ENCODE data around the gene ZC4H2.
"Not testable (repeated sequence)": the region's sequence is repeated elsewhere in the genome, so short reads cannot be mapped to it uniquely, and the experiment has no call there.

The ZC4H2 gene, protein sequence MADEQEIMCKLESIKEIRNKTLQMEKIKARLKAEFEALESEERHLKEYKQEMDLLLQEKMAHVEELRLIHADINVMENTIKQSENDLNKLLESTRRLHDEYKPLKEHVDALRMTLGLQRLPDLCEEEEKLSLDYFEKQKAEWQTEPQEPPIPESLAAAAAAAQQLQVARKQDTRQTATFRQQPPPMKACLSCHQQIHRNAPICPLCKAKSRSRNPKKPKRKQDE

DNA sequence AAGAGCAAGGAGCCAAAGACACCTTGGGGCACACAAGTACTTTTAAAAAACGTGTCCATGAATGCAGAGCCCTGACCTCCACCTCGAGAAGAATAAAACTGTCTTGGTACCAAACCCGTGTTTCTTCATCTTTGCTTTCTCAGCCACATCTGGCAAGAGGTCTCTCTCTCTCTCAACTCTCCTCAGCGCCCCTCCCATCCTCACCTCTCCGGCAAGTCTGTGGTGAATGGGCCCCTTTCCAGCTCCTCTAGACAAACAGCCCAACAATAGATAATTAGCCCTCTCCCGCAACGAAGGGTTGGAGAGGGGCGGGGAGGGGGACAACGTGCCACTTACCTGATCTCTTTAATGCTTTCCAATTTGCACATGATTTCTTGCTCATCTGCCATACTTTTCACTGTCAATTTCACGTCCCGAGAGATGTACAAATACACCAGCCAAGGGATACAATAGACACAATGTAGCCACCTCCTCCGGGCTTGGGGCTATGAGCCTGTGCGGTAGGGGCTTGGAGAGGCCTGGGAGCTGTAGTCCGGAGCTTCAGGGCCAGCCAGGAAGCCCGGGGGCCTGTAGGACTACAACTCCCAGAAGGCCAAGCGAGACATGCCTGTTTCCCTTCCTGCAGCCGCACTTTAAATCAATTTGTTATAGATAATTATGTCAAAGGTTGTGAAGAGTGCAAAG, at the start of gene ZC4H2:
ZC4H2 (minus strand) TSS at position 462 of the 684 bp plus-strand sequence; CDS start at position 389, 73 bp downstream.
- no peak for DNase-seq (ENCODE audit: low spot score)

DNA sequence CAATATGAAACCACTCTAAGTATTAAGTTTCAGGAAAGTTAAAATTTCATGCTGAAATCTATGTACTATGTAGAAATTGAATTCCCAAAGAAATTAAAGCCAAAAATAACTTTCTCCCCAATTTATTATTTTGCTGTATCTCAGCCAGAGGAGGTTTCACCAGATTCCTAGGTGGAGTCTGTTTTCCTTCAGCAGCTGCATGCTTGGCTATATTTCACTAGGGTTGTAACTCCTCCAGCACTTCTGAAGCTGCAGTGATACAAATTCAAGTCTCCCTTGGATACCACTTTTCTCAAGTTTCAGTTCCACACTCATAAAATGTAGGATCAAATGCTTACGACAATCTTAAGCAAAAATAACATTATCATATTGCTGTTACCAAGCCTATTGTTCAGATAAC, 41.2 kb upstream of the ZC4H2 start:
- no peak for DNase-seq (ENCODE audit: low spot score)

DNA sequence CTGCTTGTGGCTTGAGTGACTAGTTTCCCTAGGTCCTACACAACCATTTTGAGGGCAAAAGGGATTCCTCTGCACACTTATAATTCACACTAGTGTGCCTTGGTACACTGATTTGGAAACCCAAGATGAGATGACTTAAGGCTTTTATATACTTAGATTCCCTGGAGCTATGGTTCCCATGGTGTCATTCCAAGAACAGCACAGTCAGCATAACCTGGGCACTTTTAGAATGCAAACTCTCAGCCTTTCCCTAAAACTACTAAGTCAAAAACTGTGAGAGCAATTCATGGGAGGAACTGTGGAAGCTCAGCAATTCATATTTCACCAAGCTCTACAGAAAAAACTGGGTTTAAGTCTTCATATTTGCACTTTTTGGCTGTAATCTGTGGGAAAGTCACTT, 38.0 kb upstream of the ZC4H2 start:
- DNase-seq (ENCODE audit: low spot score): no peak

- DNase-seq (ENCODE audit: low spot score): no peak
These were observed 33.2 kb upstream of the ZC4H2 start for GRCh38 chrX:65009459-65009858.

DNA sequence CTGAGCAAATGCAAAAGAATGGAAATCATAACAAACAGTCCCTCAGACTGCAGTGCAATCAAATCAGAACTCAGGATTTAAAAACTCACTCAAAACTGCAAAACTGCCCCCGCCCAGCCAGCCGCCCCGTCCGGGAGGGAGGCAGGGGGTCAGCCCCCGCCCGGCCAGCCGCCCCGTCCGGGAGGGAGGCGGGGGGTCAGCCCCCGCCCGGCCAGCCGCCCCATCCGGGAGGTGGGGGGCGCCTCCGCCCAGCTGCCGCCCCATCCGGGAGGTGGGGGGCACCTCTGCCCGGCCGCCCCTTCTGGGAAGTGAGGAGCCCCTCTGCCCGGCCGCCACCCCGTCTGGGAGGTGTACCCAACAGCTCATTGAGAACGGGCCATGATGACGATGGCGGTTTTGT, 26.0 kb upstream of the ZC4H2 start:
- DNase-seq (ENCODE audit: low spot score): not testable (repeated sequence)

DNA sequence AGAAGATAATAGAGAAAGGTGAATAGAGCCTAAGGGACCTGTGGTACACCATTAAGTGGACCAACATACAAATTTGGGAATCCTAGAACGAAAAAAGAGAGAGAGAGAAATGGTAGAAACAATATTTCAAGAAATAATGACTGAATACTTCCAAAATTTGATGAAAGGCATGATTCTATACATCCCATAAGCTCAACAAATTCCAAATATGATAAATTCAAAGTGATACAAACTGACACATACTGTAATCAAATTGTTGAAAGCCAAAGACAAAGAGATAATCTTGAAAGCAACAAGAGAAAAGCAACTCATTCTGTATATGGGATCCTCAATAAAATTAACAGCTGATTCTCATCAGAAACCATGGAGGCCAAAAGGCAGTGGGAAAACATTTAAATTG, 20.6 kb upstream of the ZC4H2 start:
- DNase-seq (ENCODE audit: low spot score): no peak

- DNase-seq (ENCODE audit: low spot score): no peak
These were observed 18.0 kb upstream of the ZC4H2 start for GRCh38 chrX:64994131-64994798.

DNA sequence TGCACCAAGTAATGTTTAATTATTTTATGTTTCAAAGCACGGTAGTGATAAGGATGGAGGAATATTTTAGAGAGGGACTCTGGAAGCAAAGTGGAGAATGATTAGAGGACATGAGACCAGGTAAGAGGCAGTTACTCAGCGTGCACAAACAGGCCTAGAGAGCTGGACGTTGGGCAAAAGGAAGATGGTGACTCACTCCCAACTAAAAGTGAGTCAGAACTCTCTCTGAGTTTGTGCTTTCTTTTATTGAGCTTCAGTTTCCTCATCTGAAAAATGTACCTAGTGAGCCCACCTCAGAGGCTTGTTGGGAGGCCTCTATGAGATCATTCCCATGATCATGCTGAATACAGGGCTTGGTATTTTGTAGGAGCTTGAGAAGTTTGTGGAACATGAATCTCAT, 1.6 kb upstream of the ZC4H2 start:
- no peak for DNase-seq (ENCODE audit: low spot score)

- no peak for DNase-seq (ENCODE audit: low spot score)
These were observed 801 bp upstream of the ZC4H2 start for GRCh38 chrX:64977051-64977450.

GRCh38 chrX:64976673-64977040, 407 bp upstream of the ZC4H2 start:
- DNase-seq (ENCODE audit: low spot score): no peak

- DNase-seq (ENCODE audit: low spot score): no peak
These were observed 759 bp downstream of the ZC4H2 start for GRCh38 chrX:64975491-64975890.

DNA sequence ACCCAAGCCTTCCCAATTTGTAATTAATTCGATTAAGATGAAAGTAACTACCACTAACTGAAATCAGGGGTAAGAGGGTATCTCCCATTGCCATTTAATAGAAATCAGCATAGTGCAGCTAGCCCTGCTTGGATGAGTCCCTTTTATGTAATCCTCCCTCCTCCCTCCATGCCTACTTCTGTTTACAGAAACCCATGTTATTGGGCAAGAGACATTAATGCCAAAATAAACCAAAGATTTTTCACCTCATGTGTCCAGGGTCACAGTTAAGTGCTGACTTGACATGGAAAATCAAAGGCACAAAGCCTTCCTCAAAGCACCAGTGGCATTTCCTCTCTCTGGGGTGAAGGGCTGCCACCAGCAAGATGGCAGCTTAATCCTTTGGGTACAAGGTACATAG, 50.8 kb downstream of the ZC4H2 start:
- no peak for DNase-seq (ENCODE audit: low spot score)

DNA sequence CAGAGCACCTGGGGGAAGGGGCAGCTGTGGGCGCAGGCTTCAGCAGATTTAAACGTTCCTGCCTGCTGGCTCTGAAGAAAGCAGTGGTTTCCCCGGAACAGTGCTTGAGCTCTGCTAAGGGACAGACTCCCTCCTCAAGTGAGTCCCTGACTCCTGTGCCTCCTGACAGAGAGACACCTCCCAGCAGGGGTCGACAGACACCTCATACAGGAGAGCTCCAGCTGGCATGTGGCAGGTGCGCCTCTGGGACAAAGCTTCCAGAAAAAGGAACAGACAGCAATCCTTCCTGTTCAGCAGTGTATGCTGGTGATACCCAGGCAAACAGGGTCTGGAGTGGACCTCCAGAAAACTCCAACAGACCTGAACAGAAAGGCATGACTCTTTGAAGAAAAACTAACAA, 68.1 kb downstream of the ZC4H2 start:
- no peak for DNase-seq (ENCODE audit: low spot score)

DNA sequence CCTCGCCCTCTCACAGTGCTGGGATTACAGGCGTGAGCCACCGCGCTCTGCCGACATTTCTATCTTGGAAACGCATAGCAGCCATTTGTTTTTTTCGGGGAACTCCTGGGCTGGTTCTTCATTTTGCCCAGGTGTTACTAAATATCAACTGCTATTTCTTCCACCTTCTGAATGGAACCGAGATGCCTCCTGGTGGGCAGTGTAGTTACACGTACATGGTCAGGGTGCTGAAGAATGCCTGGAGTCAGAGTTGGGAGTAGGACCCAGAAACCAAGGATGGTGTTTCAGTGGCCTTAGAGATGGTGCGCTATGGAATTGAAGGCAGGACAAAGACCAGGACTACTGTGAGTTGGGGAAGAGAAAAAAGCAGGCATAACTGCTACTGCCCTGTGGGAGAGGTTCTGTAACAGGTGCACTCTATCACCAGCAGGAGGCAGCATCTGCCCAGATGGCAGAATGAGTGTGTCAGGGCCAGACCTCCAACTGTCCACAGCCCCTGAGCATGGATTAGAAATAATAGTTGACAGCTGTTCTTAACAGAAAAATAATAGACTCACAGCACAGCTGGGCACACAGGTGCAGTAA, 81.7 kb downstream of the ZC4H2 start:
- DNase-seq (ENCODE audit: low spot score): no peak

DNA sequence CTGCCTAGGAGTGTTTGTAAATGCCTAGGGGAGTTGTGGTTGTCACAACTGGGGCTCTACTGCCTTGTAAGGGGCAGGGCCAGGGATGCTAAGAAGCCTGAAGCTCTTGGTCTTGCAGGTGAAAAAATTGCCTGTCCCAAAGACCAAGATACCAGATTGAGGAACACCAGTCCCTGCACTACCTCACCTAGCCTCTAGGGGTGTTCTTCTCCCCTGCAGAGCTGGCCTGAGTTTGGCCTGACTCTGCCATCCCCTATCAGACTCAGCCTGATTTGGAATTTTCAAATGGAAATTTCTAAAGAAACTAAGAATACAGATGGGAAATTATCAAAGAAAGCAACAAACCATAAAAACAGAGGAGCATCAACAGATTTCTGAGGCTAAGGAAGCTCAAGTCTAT, 90.4 kb downstream of the ZC4H2 start:
- DNase-seq (ENCODE audit: low spot score): no peak

DNA sequence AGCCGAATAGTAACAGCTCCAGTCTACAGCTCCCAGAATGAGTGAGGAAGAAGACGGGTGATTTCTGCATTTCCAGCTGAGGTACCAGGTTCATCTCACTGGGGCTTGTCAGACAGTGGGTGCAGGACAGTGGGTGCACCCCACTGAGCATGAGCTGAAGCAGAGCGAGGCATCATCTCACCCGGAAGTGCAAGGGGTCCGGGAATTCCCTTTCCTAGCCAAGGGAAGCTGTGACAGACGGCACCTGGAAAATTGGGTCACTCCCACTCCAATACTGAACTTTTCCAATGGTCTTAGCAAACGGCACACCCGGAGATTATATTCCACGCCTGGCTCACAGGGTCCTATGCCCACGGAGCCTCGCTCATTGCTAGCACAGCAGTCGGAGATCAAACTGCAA, 97.5 kb downstream of the ZC4H2 start:
- not testable (repeated sequence) for DNase-seq (ENCODE audit: low spot score)

DNA sequence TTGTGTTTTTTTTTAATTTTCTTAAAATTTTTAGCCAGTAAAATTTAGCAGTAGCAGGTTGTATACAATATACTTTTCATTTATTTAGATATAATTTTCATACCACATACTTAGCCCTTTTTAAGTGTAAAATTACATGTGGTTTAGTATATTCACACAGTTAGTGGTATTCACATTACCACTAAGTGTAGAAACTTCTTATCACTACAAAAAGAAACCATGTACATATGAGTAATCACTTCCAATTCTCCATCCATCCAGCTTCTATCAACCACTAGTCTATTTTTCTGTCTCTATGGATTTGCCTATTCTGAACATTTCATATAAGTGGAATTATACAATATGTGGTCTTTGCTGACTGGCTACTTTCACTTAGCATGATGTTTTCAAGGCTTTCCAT, 109.0 kb downstream of the ZC4H2 start:
- no peak for DNase-seq (ENCODE audit: low spot score)

All from hematopoietic multipotent progenitor cell treated with erythropoietin and hydrocortisone succinate and interleukin-3 and kit ligand, for 17 days (in vitro differentiated cells).